DND-41 (cell line): Measurements from ENCODE around the gene GDA.

Experiments
- ATAC-seq: fragments of 200-7000 bp; cut with Tn5 transposase; 3 replicates; pipeline ENCODE4 v1.9.1; 2021; ENCODE audit warnings: low read depth; ENCODE audit not compliant: insufficient read depth
- DNase-seq: peaks from one replicate; pipeline ENCODE4 v3.0.0-alpha.2; 2020
- H2AFZ ChIP-seq: 2 replicates; pipeline ENCODE4 v1.6.0; 2012; ENCODE audit warnings: low read depth, low read length
- H3K27ac ChIP-seq: 2 replicates; pipeline ENCODE4 v1.5.1; 2012; ENCODE audit warnings: low read length, inconsistent platforms
- H3K27me3 ChIP-seq: fragments of 200-600 bp; sonication (generic); 2 replicates; pipeline ENCODE4 v1.6.0; 2012; ENCODE audit warnings: low read length, mild to moderate bottlenecking, inconsistent platforms; ENCODE audit not compliant: insufficient read depth, poor library complexity
- H3K36me3 ChIP-seq: 2 replicates; pipeline ENCODE4 v1.5.1; 2012; ENCODE audit warnings: low read length, inconsistent platforms; ENCODE audit not compliant: insufficient read depth
- H3K4me1 ChIP-seq: 2 replicates; pipeline ENCODE4 v1.5.1; 2012; ENCODE audit warnings: mild to moderate bottlenecking, low read length; ENCODE audit not compliant: insufficient read depth
- H3K4me2 ChIP-seq: 2 replicates; pipeline ENCODE4 v1.6.0; 2012; ENCODE audit warnings: mild to moderate bottlenecking, moderate library complexity, low read length, inconsistent platforms; ENCODE audit not compliant: insufficient read depth
- H3K4me3 ChIP-seq, 2 experiments: fragments of 200-600 bp in 1 of 2; shearing (Covaris generic) in 1 of 2; 2 replicates each; pipeline ENCODE4 v1.5.1; 2012 to 2016; ENCODE audit warnings: inconsistent platforms in 2 of 2, low read length in 2 of 2, mild to moderate bottlenecking in 2 of 2, low read depth in 1 of 2, moderate library complexity in 1 of 2
- H3K79me2 ChIP-seq: 2 replicates; pipeline ENCODE4 v1.6.0; 2012; ENCODE audit warnings: low read length, inconsistent platforms; ENCODE audit not compliant: insufficient read depth
- H3K9ac ChIP-seq: 2 replicates; pipeline ENCODE4 v1.6.0; 2012; ENCODE audit warnings: low read depth, mild to moderate bottlenecking, inconsistent platforms, low read length, moderate library complexity
- H3K9me3 ChIP-seq: 2 replicates; pipeline ENCODE4 v1.5.1; 2012; ENCODE audit warnings: low read length, moderate library complexity, mild to moderate bottlenecking, inconsistent platforms; ENCODE audit not compliant: insufficient read depth, severe bottlenecking
- H4K20me1 ChIP-seq: 2 replicates; pipeline ENCODE4 v1.6.0; 2012; ENCODE audit warnings: low read length; ENCODE audit not compliant: insufficient read depth
- EZH2 ChIP-seq: IDR thresholded peaks from 3 replicates; pipeline ENCODE4 v1.6.1; 2012; ENCODE audit warnings: borderline replicate concordance, low read depth, mild to moderate bottlenecking, moderate library complexity, low read length, inconsistent platforms; ENCODE audit not compliant: severe bottlenecking
- TF ChIP-seq, protein P1 (sequence below): IDR thresholded peaks from 2 replicates; pipeline ENCODE4 v1.5.1; 2012; ENCODE audit warnings: borderline replicate concordance, low read length, moderate library complexity, mild to moderate bottlenecking; ENCODE audit not compliant: poor library complexity, severe bottlenecking; ENCODE audit errors: extremely low read depth

GDA gene

DNA sequence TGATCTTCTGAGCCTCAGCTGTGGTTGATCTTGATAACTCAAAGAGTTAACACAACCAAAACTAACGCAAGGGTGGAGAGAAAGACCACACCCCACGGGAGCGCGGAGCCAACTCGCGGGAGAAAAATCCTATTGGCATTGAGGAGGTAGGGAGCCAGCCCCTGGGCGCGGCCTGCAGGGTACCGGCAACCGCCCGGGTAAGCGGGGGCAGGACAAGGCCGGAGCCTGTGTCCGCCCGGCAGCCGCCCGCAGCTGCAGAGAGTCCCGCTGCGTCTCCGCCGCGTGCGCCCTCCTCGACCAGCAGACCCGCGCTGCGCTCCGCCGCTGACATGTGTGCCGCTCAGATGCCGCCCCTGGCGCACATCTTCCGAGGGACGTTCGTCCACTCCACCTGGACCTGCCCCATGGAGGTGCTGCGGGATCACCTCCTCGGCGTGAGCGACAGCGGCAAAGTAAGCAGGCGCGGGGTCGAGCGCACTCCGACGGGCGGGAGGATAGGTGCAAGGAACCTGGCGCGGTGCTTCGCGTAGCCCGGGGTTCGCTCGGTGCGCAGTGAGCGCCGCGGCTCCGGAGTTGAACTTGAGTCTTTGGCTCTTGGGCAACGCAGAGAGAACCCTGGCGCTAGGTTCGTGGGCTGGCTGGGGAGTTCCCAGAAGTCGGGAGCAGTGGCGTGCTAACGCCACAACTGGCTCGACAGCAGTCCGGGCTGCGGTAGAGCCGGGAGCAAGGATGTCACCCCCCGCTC, at the start of gene GDA:
Gene GDA, plus strand, starts transcription at position 210 of the 745 bp plus-strand sequence. Its CDS starts 120 bp downstream, at position 330.
- no peak for TF ChIP-seq EZH2
- TF ChIP-seq, protein P1, sequence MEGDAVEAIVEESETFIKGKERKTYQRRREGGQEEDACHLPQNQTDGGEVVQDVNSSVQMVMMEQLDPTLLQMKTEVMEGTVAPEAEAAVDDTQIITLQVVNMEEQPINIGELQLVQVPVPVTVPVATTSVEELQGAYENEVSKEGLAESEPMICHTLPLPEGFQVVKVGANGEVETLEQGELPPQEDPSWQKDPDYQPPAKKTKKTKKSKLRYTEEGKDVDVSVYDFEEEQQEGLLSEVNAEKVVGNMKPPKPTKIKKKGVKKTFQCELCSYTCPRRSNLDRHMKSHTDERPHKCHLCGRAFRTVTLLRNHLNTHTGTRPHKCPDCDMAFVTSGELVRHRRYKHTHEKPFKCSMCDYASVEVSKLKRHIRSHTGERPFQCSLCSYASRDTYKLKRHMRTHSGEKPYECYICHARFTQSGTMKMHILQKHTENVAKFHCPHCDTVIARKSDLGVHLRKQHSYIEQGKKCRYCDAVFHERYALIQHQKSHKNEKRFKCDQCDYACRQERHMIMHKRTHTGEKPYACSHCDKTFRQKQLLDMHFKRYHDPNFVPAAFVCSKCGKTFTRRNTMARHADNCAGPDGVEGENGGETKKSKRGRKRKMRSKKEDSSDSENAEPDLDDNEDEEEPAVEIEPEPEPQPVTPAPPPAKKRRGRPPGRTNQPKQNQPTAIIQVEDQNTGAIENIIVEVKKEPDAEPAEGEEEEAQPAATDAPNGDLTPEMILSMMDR: no peak
- Histone ChIP-seq H3K79me2 (no peaks in the 10 kb centered on the region), H3K4me1 (no peaks in the 10 kb centered on the region), H2AFZ (no peak within 1 kb of the TSS), H3K36me3 (no peaks in the 10 kb centered on the region), H3K4me2 (no peak within 1 kb of the TSS), H3K9me3 (no peaks in the 10 kb centered on the region), H3K27me3 (no peaks in the 10 kb centered on the region), H4K20me1 (no peaks in the 10 kb centered on the region), H3K9ac (no peak within 1 kb of the TSS), H3K4me3 (no peak within 1 kb of the TSS), H3K27ac (no peak within 1 kb of the TSS)
- DNase-seq (no peak), ATAC-seq (no peak)

DNA sequence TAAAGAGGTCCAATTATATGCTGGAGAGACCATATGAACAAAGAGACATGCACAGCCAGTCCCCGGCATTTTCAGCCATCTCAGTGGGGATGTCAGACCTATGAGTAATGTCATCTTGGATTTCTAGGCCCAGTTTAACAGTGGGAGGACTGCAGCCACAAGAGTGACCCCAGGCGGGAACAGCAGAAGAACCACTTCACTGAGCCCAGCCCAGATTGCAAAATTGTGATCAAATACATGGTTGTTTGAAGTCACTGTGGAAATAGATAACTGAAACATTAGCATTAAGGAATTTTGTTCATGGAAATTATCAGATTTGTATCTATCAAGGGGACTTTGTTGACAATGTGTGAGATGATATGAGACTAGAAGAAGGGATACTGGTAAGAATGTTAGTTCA, 46.7 kb upstream of the GDA start:
- no peak for DNase-seq
- H3K27me3 ChIP-seq: no peaks in the 10 kb centered on the region
- H2AFZ ChIP-seq: no peak overlapping the region
- H3K4me2 ChIP-seq: no peak overlapping the region
- no peak for ATAC-seq
- H3K9me3 ChIP-seq: no peaks in the 10 kb centered on the region
- no peak overlapping the region for H3K27ac ChIP-seq
- H3K9ac ChIP-seq: no peak overlapping the region
- no peaks in the 10 kb centered on the region for H3K79me2 ChIP-seq
- no peaks in the 10 kb centered on the region for H4K20me1 ChIP-seq
- H3K36me3 ChIP-seq: no peaks in the 10 kb centered on the region
- TF ChIP-seq EZH2: no peak
- TF ChIP-seq, protein P1: no peak
- no peaks in the 10 kb centered on the region for H3K4me1 ChIP-seq
- no peak overlapping the region for H3K4me3 ChIP-seq

- Histone ChIP-seq H2AFZ (no peak overlapping the region), H3K9me3 (no peaks in the 10 kb centered on the region), H3K4me3 (no peak overlapping the region), H3K27me3 (no peaks in the 10 kb centered on the region), H4K20me1 (no peaks in the 10 kb centered on the region), H3K27ac (no peak overlapping the region), H3K4me2 (no peak overlapping the region), H3K4me1 (no peaks in the 10 kb centered on the region), H3K36me3 (no peaks in the 10 kb centered on the region), H3K79me2 (no peaks in the 10 kb centered on the region), H3K9ac (no peak overlapping the region)
- no peak for TF ChIP-seq EZH2
- TF ChIP-seq, protein P1: no peak
- ATAC-seq (no peak), DNase-seq (no peak)
Observed at GRCh38 chr9:72113056-72113455, 36.2 kb upstream of the GDA start.
